Keratinocyte (primary cell): ENCODE results near the gene CFAP61.

ENCODE experiments used
- EZH2 ChIP-seq: IDR thresholded peaks from one replicate; pipeline ENCODE4 v1.6.1; 2012; ENCODE audit warnings: inconsistent platforms, mild to moderate bottlenecking, low read length, moderate library complexity
- TF ChIP-seq, protein P1 (sequence below), 3 experiments: IDR thresholded peaks in 1 of 3; conservative IDR thresholded peaks in 1 of 3; optimal IDR thresholded peaks in 1 of 3; 2 replicates in 2 of 3; 3 replicates in 1 of 3; pipeline versions ENCODE3 to v1.5.1; 2011; ENCODE audit warnings: low read length in 3 of 3, mild to moderate bottlenecking in 3 of 3, moderate library complexity in 2 of 3, control low read depth in 1 of 3, inconsistent platforms in 1 of 3; ENCODE audit not compliant: insufficient read depth in 2 of 3; ENCODE audit errors: extremely low read depth in 1 of 3

DNA sequence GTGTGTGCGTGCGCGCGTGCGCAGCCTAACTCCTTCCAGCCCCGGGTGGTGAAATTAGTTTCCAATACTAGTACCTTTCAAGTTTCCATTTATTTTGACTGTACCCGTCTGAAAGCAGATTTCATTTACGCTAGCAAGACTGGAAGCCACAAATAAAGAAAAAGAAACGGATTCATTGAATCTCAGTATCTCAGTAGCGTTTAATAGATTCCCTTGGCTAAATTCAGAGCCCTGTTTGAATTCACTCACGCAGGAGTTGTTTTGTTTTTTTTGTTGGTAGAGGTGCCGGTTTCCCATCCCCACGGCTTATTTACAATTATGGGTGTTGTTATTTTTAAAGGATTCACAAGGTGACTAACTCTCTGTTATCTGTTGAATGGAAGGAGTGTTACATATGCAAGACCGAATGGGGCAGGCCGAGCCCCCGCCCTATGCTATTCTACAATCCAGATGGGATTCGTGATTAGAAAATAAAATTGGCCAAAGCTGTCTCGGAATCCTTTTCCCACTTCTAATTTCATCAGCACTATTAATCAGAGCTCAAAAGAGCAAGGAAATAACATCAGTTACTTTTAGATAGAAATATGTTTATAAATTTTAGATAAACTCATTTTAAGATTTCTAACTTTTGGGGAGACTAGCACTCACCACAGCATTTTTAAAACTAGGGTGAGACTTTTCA, 313.3 kb downstream of the CFAP61 start:
- TF ChIP-seq EZH2, result no peak
- TF ChIP-seq, protein P1, sequence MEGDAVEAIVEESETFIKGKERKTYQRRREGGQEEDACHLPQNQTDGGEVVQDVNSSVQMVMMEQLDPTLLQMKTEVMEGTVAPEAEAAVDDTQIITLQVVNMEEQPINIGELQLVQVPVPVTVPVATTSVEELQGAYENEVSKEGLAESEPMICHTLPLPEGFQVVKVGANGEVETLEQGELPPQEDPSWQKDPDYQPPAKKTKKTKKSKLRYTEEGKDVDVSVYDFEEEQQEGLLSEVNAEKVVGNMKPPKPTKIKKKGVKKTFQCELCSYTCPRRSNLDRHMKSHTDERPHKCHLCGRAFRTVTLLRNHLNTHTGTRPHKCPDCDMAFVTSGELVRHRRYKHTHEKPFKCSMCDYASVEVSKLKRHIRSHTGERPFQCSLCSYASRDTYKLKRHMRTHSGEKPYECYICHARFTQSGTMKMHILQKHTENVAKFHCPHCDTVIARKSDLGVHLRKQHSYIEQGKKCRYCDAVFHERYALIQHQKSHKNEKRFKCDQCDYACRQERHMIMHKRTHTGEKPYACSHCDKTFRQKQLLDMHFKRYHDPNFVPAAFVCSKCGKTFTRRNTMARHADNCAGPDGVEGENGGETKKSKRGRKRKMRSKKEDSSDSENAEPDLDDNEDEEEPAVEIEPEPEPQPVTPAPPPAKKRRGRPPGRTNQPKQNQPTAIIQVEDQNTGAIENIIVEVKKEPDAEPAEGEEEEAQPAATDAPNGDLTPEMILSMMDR (optimal IDR thresholded peaks at IDR 0.05 in 1 of 3, IDR thresholded peaks at IDR 0.05 in 1 of 3, conservative IDR thresholded peaks at IDR 0.05 in 1 of 3; ENCODE audit: extremely low read depth in 1 of 3, insufficient read depth in 2 of 3, low read length in 3 of 3), result no peak
